ENCODE measurements around the gene SMIM29. TPM values are rescaled to one million over a fixed set of nuclear protein-coding genes. Genes with fewer than 3 reads are reported as not detected.
A peak's percentile ranks its signal among the peaks of the same experiment; 100 is the strongest.

Gene SMIM29
- total RNA-seq, 1 donor from 2014 or later: 13.9 TPM

- Histone ChIP-seq H3K4me2 (ENCODE audit: low read length) (peak overlapping the region; percentile 86), H2AFZ (ENCODE audit: low read depth, low read length) (no peak overlapping the region), H3K9ac (ENCODE audit: low read length) (peak overlapping the region; percentile 83), H3K27ac (ENCODE audit: low read depth, low read length) (peak overlapping the region; percentile 85), H3K9me3 (ENCODE audit: insufficient read depth, low read depth, low read length) (no peaks in the 10 kb centered on the region), H3K79me2 (ENCODE audit: insufficient read depth, low read length) (peaks cover 54% of the 10 kb centered on the region), H3K27me3 (ENCODE audit: insufficient read depth, low read length) (no peaks in the 10 kb centered on the region), H3K36me3 (ENCODE audit: insufficient read depth, low read length) (peaks cover 19% of the 10 kb centered on the region), H4K20me1 (ENCODE audit: insufficient read depth, low read length) (peaks cover 38% of the 10 kb centered on the region), H3K4me1 (ENCODE audit: insufficient read depth, low read length) (peaks cover 64% of the 10 kb centered on the region), H3K4me3 (ENCODE audit: insufficient read depth, low read depth, low read length) (peak overlapping the region; percentile 29)
- Mint-ChIP-seq H3K4me3 (ENCODE audit: unreplicated experiment) (peak overlapping the region; percentile 72), H3K4me1 (ENCODE audit: low read depth, unreplicated experiment) (peaks cover 31% of the 10 kb centered on the region), H3K36me3 (ENCODE audit: low read depth, unreplicated experiment) (peaks cover 6% of the 10 kb centered on the region), H3K27ac (ENCODE audit: unreplicated experiment) (peak overlapping the region; percentile 70), H3K9me3 (ENCODE audit: unreplicated experiment) (no peaks in the 10 kb centered on the region), H3K27me3 (ENCODE audit: low read depth, unreplicated experiment) (no peaks in the 10 kb centered on the region)
- DNase-seq (ENCODE audit: low read depth) (no peak), FAIRE-seq (no peak)
- TF ChIP-seq EZH2 (IDR thresholded peaks at IDR 0.05; ENCODE audit: insufficient read depth, low read length): no peak
- no peak for TF ChIP-seq CTCF (IDR thresholded peaks at IDR 0.05; ENCODE audit: insufficient read depth, low read depth, low read length)
Observed at GRCh38 chr6:34242252-34243130, 6.3 kb downstream of the SMIM29 start.

GRCh38 chr6:34241351-34242215 lies 7.2 kb downstream of the SMIM29 start:
- H3K27ac Mint-ChIP-seq (ENCODE audit: unreplicated experiment): no peak overlapping the region
- TF ChIP-seq EZH2 (IDR thresholded peaks at IDR 0.05; ENCODE audit: insufficient read depth, low read length): no peak
- TF ChIP-seq CTCF (IDR thresholded peaks at IDR 0.05; ENCODE audit: insufficient read depth, low read depth, low read length): no peak
- Histone ChIP-seq H3K79me2 (ENCODE audit: insufficient read depth, low read length) (peaks cover 51% of the 10 kb centered on the region), H3K9me3 (ENCODE audit: insufficient read depth, low read depth, low read length) (no peaks in the 10 kb centered on the region), H4K20me1 (ENCODE audit: insufficient read depth, low read length) (peaks cover 38% of the 10 kb centered on the region), H3K4me2 (ENCODE audit: low read length) (peak overlapping the region; percentile 86), H3K4me1 (ENCODE audit: insufficient read depth, low read length) (peaks cover 64% of the 10 kb centered on the region), H3K27ac (ENCODE audit: low read depth, low read length) (peak overlapping the region; percentile 85), H3K4me3 (ENCODE audit: insufficient read depth, low read depth, low read length) (no peak overlapping the region), H3K27me3 (ENCODE audit: insufficient read depth, low read length) (no peaks in the 10 kb centered on the region), H3K36me3 (ENCODE audit: insufficient read depth, low read length) (peaks cover 19% of the 10 kb centered on the region), H2AFZ (ENCODE audit: low read depth, low read length) (no peak overlapping the region), H3K9ac (ENCODE audit: low read length) (no peak overlapping the region)
- no peak overlapping the region for H3K4me3 Mint-ChIP-seq (ENCODE audit: unreplicated experiment)
- FAIRE-seq (no peak), DNase-seq (ENCODE audit: low read depth) (no peak)
- peaks cover 6% of the 10 kb centered on the region for H3K36me3 Mint-ChIP-seq (ENCODE audit: low read depth, unreplicated experiment)
- peaks cover 31% of the 10 kb centered on the region for H3K4me1 Mint-ChIP-seq (ENCODE audit: low read depth, unreplicated experiment)
- H3K9me3 Mint-ChIP-seq (ENCODE audit: unreplicated experiment): no peaks in the 10 kb centered on the region
- no peaks in the 10 kb centered on the region for H3K27me3 Mint-ChIP-seq (ENCODE audit: low read depth, unreplicated experiment)
